Measurements from ENCODE around the gene SIGLEC10.

SIGLEC10 gene

DNA sequence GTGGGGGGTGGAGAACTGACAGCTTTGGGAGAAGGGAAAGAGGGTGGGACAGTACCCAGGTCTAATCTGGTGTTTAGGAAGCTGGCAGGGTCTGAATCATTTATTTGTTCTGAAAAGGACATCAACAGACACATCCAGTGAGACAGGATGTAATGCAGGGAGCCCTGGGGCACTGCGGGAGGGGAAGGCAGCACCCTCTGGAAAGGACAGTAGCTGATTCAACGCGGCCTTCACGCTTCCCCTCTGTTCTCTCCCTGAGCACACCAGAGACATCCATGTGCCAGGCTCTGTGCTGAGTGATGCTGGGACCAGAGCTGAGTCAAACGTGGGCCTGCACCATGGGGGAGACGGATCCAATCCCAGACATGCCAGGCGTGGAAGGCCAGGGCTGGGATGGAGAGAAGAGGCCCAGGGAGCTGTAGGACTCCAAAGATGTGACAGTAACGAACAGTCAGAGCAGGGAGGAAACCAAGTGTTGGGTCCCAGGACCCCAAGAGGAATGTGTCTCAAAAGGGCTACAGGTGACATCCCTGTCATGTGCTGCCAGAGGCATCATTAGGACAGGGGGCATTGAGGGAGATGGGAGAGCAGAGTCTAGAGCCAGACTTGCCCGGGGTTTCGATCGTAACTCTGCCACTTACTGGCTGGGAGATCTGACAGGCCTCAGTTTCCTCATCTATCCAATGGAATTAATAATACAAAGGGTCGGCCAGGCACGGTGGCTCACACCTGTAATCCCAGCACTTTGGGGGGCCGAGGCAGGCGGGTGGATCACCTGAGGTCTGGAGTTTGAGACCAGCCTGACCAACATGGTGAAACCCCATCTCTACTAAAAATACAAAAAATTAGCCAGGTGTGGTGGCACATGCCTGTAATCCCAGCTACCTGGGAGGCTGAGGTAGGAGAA, 53.0 kb downstream of the SIGLEC10 start:
- no peak for FAIRE-seq

DNA sequence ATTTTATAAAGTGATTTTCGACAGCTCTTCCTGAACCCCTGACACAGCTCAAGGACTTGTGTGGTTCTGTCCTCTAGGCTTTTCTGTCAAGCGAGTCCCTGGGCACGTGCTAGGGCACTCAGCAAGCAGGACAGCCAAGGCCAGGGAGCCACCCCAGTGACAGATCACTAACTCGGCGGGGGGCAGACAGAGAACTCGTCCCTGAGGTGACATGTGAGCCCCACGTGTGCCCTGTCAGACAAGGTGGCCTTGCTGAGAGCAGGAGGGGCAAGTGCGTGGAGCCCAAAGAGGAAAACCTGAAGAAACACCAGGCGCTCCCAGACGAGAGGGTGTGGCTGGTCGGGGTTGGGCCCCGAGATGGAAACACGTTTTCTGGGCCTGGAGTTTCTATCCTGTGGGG, 56.2 kb downstream of the SIGLEC10 start:
- FAIRE-seq, result no peak
